NCI-H446 treated with DMSO at 0.1 percent for 48 hours (cell line): ENCODE data around the gene SART3.
"Not testable (repeated sequence)": the region's sequence is repeated elsewhere in the genome, so short reads cannot be mapped to it uniquely, and the experiment has no call there.

Experiments
- DNase-seq: peaks from one replicate; lab custom pipeline; 2025; lab: John Stamatoyannopoulos, UW

Gene SART3

GRCh38 chr12:108563136-108563803, 2.3 kb upstream of the SART3 start:
- DNase-seq, result peak; percentile 38

- DNase-seq, result peak; percentile 89
These were observed 1.6 kb upstream of the SART3 start, which contains the start of gene ISCU for GRCh38 chr12:108562348-108563135. Gene ISCU, plus strand, starts transcription at chr12:108562596. Its CDS starts 27 bp downstream, at chr12:108562623.

- no peak for DNase-seq
These were observed 927 bp upstream of the SART3 start for GRCh38 chr12:108561852-108562347.

- no peak for DNase-seq
These were observed 652 bp downstream of the SART3 start for GRCh38 chr12:108560321-108560721.

- DNase-seq, result no peak
These were observed 1.2 kb downstream of the SART3 start for GRCh38 chr12:108559748-108560147.

- no peak for DNase-seq
These were observed 1.8 kb downstream of the SART3 start for GRCh38 chr12:108559007-108559655.

GRCh38 chr12:108555383-108555782, 5.6 kb downstream of the SART3 start:
- not testable (repeated sequence) for DNase-seq

GRCh38 chr12:108553799-108554198, 7.2 kb downstream of the SART3 start:
- no peak for DNase-seq

- no peak for DNase-seq
These were observed 9.4 kb downstream of the SART3 start for GRCh38 chr12:108551535-108551934.

GRCh38 chr12:108548954-108549521, 11.9 kb downstream of the SART3 start:
- DNase-seq, result no peak

- no peak for DNase-seq
These were observed 13.3 kb downstream of the SART3 start for GRCh38 chr12:108547686-108548085.

- no peak for DNase-seq
These were observed 17.3 kb downstream of the SART3 start for GRCh38 chr12:108543652-108544051.

GRCh38 chr12:108542320-108542719, 18.7 kb downstream of the SART3 start:
- no peak for DNase-seq

- no peak for DNase-seq
These were observed 22.3 kb downstream of the SART3 start for GRCh38 chr12:108538616-108539195.

GRCh38 chr12:108538146-108538545, 22.8 kb downstream of the SART3 start:
- DNase-seq, result no peak

GRCh38 chr12:108531929-108532848, 28.8 kb downstream of the SART3 start:
- no peak for DNase-seq

- no peak for DNase-seq
These were observed 30.8 kb downstream of the SART3 start for GRCh38 chr12:108530161-108530560.

- DNase-seq, result no peak
These were observed 33.8 kb downstream of the SART3 start for GRCh38 chr12:108527166-108527496.

- no peak for DNase-seq
These were observed 34.3 kb downstream of the SART3 start for GRCh38 chr12:108526482-108527165.

GRCh38 chr12:108525681-108526080, 35.3 kb downstream of the SART3 start:
- DNase-seq, result no peak
